Measurements from ENCODE around the gene MTOR. TPM values are rescaled to one million over a fixed set of nuclear protein-coding genes. Genes with fewer than 3 reads are reported as not detected.

Gene MTOR
- total and polyA plus RNA-seq, 2 of the 8 experiments (the other 6 are each of a cell fraction or from before 2014, with no cell fraction given): 44.2 to 76.8 TPM

DNA sequence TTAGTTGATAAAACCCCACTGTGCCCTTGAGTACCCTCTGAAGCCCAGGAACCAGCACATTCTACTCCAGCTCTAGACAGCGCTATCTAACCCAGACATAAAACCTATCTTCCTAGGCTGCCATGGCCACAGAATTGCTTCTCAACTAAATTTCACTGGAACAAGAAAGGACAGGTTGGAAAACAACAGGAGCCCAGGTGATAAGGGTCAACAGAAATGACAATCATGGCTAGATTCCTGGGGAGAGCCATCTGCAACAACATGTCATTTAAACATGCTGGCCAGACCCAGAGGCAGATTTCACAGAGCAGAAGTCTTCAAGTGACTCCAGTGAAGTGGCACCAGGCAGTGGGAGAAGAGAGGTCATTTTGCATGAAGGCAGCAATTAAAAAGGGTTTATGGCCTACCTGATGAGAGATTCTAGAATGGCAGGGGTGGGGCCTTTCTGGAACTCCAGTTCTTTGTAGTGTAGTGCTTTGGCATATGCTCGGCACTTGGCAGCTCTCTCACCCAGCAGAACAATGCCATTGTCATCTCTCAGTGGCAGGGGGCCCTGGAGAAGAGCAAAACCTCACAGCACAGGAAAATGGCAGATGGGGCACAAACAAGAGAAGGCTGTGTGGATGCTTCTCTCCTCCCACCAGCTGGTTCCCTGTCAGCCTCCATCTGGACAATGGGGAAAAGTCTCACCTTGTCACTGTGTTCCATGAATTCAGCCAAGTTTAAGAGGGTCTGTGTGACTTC, 63.3 kb downstream of the MTOR start:
- H3K79me2 ChIP-seq (ENCODE audit: control insufficient read depth in 1 of 2, insufficient read depth in 2 of 2, low read length in 2 of 2): no peaks in the 10 kb centered on the region
- no peak overlapping the region for H3K23ac ChIP-seq (ENCODE audit: insufficient read length)
- DNase-seq (ENCODE audit: low read depth in 1 of 2, low spot score in 2 of 2): no peak
- ChIA-PET CTCF (ENCODE audit: partially characterized antibody) (interaction anchor here (0.5 to 4.4 kb wide), 6 partner anchors 15 to 183 kb away, joined by 3 to 14 read pairs (median 3); no protein-coding TSS in a partner anchor), POLR2A (ENCODE audit: partially characterized antibody) (interaction anchor here (0.6 kb wide), 1 partner anchor 104 kb away, joined by 3 read pairs; no protein-coding TSS in a partner anchor)
- H3K4me1 ChIP-seq (replicated peaks in 1 of 4; ENCODE audit: control insufficient read depth in 3 of 4, insufficient read depth in 4 of 4, low read length in 3 of 4): no peaks in the 10 kb centered on the region
- H4K8ac ChIP-seq (ENCODE audit: extremely low read depth, insufficient read depth, low read length): no peak overlapping the region
- no peak overlapping the region for H3K4me3 ChIP-seq (ENCODE audit: extremely low read depth in 1 of 4, insufficient read depth in 2 of 4, low read depth in 3 of 4, low read length in 4 of 4)
- H3K14ac ChIP-seq (ENCODE audit: insufficient read length): no peak overlapping the region
- H2AK5ac ChIP-seq (ENCODE audit: low read depth, low read length): no peak overlapping the region
- H3K79me1 ChIP-seq (ENCODE audit: low read depth, low read length): no peaks in the 10 kb centered on the region
- no peak overlapping the region for H3K9ac ChIP-seq (replicated peaks in 1 of 4; ENCODE audit: extremely low read depth in 1 of 4, low read depth in 3 of 4, low read length in 3 of 4)
- no peak overlapping the region for H3K27ac ChIP-seq (ENCODE audit: low read depth, low read length)
- no peak overlapping the region for H2BK5ac ChIP-seq (ENCODE audit: low read depth, low read length)
- H2BK20ac ChIP-seq (ENCODE audit: low read length): no peak overlapping the region
- no peak overlapping the region for H3K4me2 ChIP-seq (ENCODE audit: insufficient read depth in 1 of 2, low read depth in 2 of 2, low read length in 2 of 2)
- H3K27me3 ChIP-seq (replicated peaks in 1 of 4; ENCODE audit: control insufficient read depth in 3 of 4, extremely low read depth in 1 of 4, insufficient read depth in 3 of 4, low read length in 3 of 4): no peaks in the 10 kb centered on the region
- no peak overlapping the region for H3K18ac ChIP-seq (ENCODE audit: extremely low read depth, low read length)
- no peaks in the 10 kb centered on the region for H4K20me1 ChIP-seq (replicated peaks in 1 of 2; ENCODE audit: control insufficient read depth in 1 of 2, insufficient read depth in 2 of 2, low read length in 2 of 2)
- H2BK12ac ChIP-seq (ENCODE audit: low read depth, low read length): no peak overlapping the region
- H3K36me3 ChIP-seq (ENCODE audit: control insufficient read depth in 2 of 4, insufficient read depth in 4 of 4, low read length in 3 of 4): peaks cover 7 to 53% (median 32%) of the 10 kb centered on the region in 4 experiments; a peak in 6 of 8 replicates
- FAIRE-seq: no peak
- no peaks in the 10 kb centered on the region for H3K23me2 ChIP-seq (ENCODE audit: low read depth, low read length)
- H4K5ac ChIP-seq (ENCODE audit: insufficient read length, low read depth, low read length): no peak overlapping the region
- H2BK15ac ChIP-seq (ENCODE audit: low read length): no peak overlapping the region
- no peak overlapping the region for H3K4ac ChIP-seq (replicated peaks; ENCODE audit: insufficient read length, low read depth, low read length)
- H2AFZ ChIP-seq (ENCODE audit: low read length): no peak overlapping the region
- no peak overlapping the region for H3K56ac ChIP-seq (replicated peaks; ENCODE audit: insufficient read length, low read depth, low read length)
- TF ChIP-seq SP4 (IDR thresholded peaks at IDR 0.05; ENCODE audit: low read length) (no peak), TAF1 (IDR thresholded peaks at IDR 0.05; ENCODE audit: low read depth, low read length) (no peak), SP2 (IDR thresholded peaks at IDR 0.05; ENCODE audit: low read length) (no peak), HDAC6 (IDR thresholded peaks at IDR 0.05; ENCODE audit: low read depth, low read length) (no peak), BCL11A (IDR thresholded peaks at IDR 0.05; ENCODE audit: low read depth in 2 of 2, low read length in 2 of 2) (no peak), MAFK (IDR thresholded peaks at IDR 0.05; ENCODE audit: low read depth, low read length) (no peak), SUZ12 (IDR thresholded peaks at IDR 0.05; ENCODE audit: low read length) (no peak), FOSL1 (IDR thresholded peaks at IDR 0.05; ENCODE audit: insufficient read depth, low read depth, low read length) (no peak)
- no peaks in the 10 kb centered on the region for H3K9me3 ChIP-seq (ENCODE audit: insufficient read depth in 2 of 2, low read depth in 1 of 2, low read length in 1 of 2)
- no peak overlapping the region for H2BK120ac ChIP-seq (replicated peaks; ENCODE audit: low read depth, low read length)
- H4K91ac ChIP-seq (replicated peaks; ENCODE audit: insufficient read length, low read length): no peak overlapping the region
- 90% methylated on average over 2 of the region's 2 CpGs; no CpG with 5 or more reads in 1 of the 2 experiments for WGBS, 2 experiments (ENCODE audit: extremely low coverage in 1 of 2, insufficient coverage in 1 of 2, insufficient read length in 1 of 2, insufficient replicate concordance in 2 of 2, low coverage in 1 of 2, low lambda C conversion rate in 2 of 2, missing lambda C conversion rate in 1 of 2)

All from H1 (cell line).